HepG2 (cell line): ENCODE measurements around the gene LST1. TPM values are rescaled to one million over a fixed set of nuclear protein-coding genes. Genes with fewer than 3 reads are reported as not detected.

Experiments
- CSRNP2 ChIP-seq: sonication (generic); formaldehyde crosslinking; conservative IDR thresholded peaks from 2 replicates; pipeline ENCODE4 v1.8.0; 2022; ENCODE audit warnings: low read depth, missing genetic modification reagents
- DMAP1 ChIP-seq: IDR thresholded peaks from 2 replicates; pipeline ENCODE4 v1.6.1; 2016
- GPN1 ChIP-seq: sonication (generic); formaldehyde crosslinking; IDR thresholded peaks from 2 replicates; pipeline ENCODE4 v1.5.1; 2020; ENCODE audit warnings: missing genetic modification reagents, borderline replicate concordance
- HOXA5 ChIP-seq: sonication (generic); formaldehyde crosslinking; IDR thresholded peaks from 2 replicates; pipeline ENCODE4 v1.4.0; 2020; ENCODE audit warnings: missing genetic modification reagents
- MED1 ChIP-seq: sonication (generic); formaldehyde crosslinking; IDR thresholded peaks from 2 replicates; pipeline ENCODE4 v1.4.0; 2020; ENCODE audit warnings: missing genetic modification reagents
- MTF1 ChIP-seq: sonication (generic); formaldehyde crosslinking; IDR thresholded peaks from 2 replicates; pipeline ENCODE4 v1.5.0; 2020; ENCODE audit warnings: missing genetic modification reagents
- PAXIP1 ChIP-seq: sonication (generic); formaldehyde crosslinking; conservative IDR thresholded peaks from 2 replicates; pipeline ENCODE4 v1.4.0; 2020; ENCODE audit warnings: mild to moderate bottlenecking, missing genetic modification reagents, moderate library complexity
- RERE ChIP-seq: IDR thresholded peaks from 2 replicates; pipeline ENCODE4 v1.6.1; 2016; ENCODE audit warnings: low read depth, missing genetic modification reagents, missing compliant biosample characterization
- SNAPC2 ChIP-seq: sonication (generic); formaldehyde crosslinking; IDR thresholded peaks from 2 replicates; pipeline ENCODE4 v1.8.1; 2022; ENCODE audit warnings: mild to moderate bottlenecking, missing genetic modification reagents
- TBX3 ChIP-seq: fragments of 450-650 bp; IDR thresholded peaks from 2 replicates; pipeline ENCODE4 v1.6.1; 2017; ENCODE audit warnings: antibody characterized with exemption, mild to moderate bottlenecking, inconsistent platforms, borderline replicate concordance
- ZFP41 ChIP-seq: sonication (generic); formaldehyde crosslinking; IDR thresholded peaks from 2 replicates; pipeline ENCODE4 v1.4.0; 2020; ENCODE audit warnings: mild to moderate bottlenecking, missing genetic modification reagents, borderline replicate concordance
- ZNF17 ChIP-seq: sonication (generic); formaldehyde crosslinking; IDR thresholded peaks from 2 replicates; pipeline ENCODE4 v1.5.0; 2020; ENCODE audit warnings: mild to moderate bottlenecking, missing genetic modification reagents
- ZNF24 ChIP-seq: fragments of 450-650 bp; IDR thresholded peaks from 2 replicates; pipeline ENCODE4 v1.6.1; 2017; ENCODE audit warnings: antibody characterized with exemption, mild to moderate bottlenecking
- polyA plus RNA-seq, 8 experiments: library from polyadenylated mRNA; depleted of rRNA in 3 of 8; stranded (reverse) in 7 of 8; unstranded in 1 of 8; fragments of >200 nt; fragmentation: Illumina TruSeq in 4 of 8; extraction: Trizol in 4 of 8; gene quantifications; 2 replicates each; pipeline versions ENCODE4 v1.2.1 to v1.2.3, GENCODE V29; 2011 to 2016; ENCODE audit warnings: low read depth in 4 of 8, missing spikeins in 1 of 8, mixed read lengths in 1 of 8; ENCODE audit not compliant: insufficient read depth in 1 of 8
- total RNA-seq, 5 experiments: library from RNA; depleted of rRNA; stranded (reverse); fragments of >200 nt; fragmentation: Illumina TruSeq; extraction: Trizol; gene quantifications; 2 replicates each; pipeline ENCODE4 v1.2.3, GENCODE V29; 2016; ENCODE audit warnings: low read depth in 1 of 5

Gene LST1
- total and polyA plus RNA-seq, 2 of the 13 experiments (the other 11 are each of a cell fraction or from before 2014, with no cell fraction given): not detected

- no peak for TF ChIP-seq MTF1 (CRISPR knock-in tag)
- 0 out of 2 replicates have a peak, but pooled peaks have one; percentile 29 for TF ChIP-seq ZNF24
- TF ChIP-seq RERE (CRISPR knock-in tag): peak; percentile 10; the same call in 1 of the 2 replicates
- TF ChIP-seq PAXIP1 (CRISPR knock-in tag): peak; percentile 38; the same call in 1 of the 2 replicates
- TF ChIP-seq DMAP1 (CRISPR knock-in tag): peak; percentile 72; the same call in 1 of the 2 replicates
- 0 out of 2 replicates have a peak, but pooled peaks have one; percentile 47 for TF ChIP-seq MED1 (CRISPR knock-in tag)
- no peak for TF ChIP-seq ZFP41
- no peak for TF ChIP-seq CSRNP2 (CRISPR knock-in tag)
- TF ChIP-seq HOXA5 (CRISPR knock-in tag): no peak
- TF ChIP-seq SNAPC2 (CRISPR knock-in tag): no peak
- TF ChIP-seq ZNF17: no peak
- TF ChIP-seq TBX3: no peak
- no peak for TF ChIP-seq GPN1 (CRISPR knock-in tag)
Measured at GRCh38 chr6:31546958-31547726, 38.9 kb upstream of the LST1 start, which contains the start of gene NFKBIL1 (continued).
